ENCODE results near the gene FSIP1. TPM values are rescaled to one million over a fixed set of nuclear protein-coding genes. Genes with fewer than 3 reads are reported as not detected.

Gene FSIP1
- total and polyA plus RNA-seq, 5 donors from 2014 or later: 0.08 to 1.1 (median 0.20) TPM

- Histone ChIP-seq H3K27ac (ENCODE audit: insufficient read depth, low read length, poor library complexity, severe bottlenecking) (no peak overlapping the region), H3K9me3 (ENCODE audit: control insufficient read depth in 2 of 2, low read length in 2 of 2) (no peaks in the 10 kb centered on the region), H3K36me3 (ENCODE audit: control insufficient read depth, insufficient read depth, low read length) (no peaks in the 10 kb centered on the region), H3K4me1 (ENCODE audit: control insufficient read depth, insufficient read depth, low read length, poor library complexity, severe bottlenecking) (no peaks in the 10 kb centered on the region), H3K4me3 (ENCODE audit: low read depth, low read length) (no peak overlapping the region), H3K27me3 (ENCODE audit: control insufficient read depth, insufficient read depth, low read length) (peaks cover under 1% of the 10 kb centered on the region)
- Mint-ChIP-seq H3K4me3 (no peak overlapping the region), H3K27me3 (peaks cover 15% of the 10 kb centered on the region), H3K36me3 (no peaks in the 10 kb centered on the region), H3K27ac (no peak overlapping the region), H3K4me1 (no peaks in the 10 kb centered on the region), H3K9me3 (no peaks in the 10 kb centered on the region)
- no peak for ATAC-seq (ENCODE audit: low read depth in 2 of 2)
- DNase-seq: no peak
These were observed 80.7 kb downstream of the FSIP1 start for GRCh38 chr15:39701988-39702387.

DNA sequence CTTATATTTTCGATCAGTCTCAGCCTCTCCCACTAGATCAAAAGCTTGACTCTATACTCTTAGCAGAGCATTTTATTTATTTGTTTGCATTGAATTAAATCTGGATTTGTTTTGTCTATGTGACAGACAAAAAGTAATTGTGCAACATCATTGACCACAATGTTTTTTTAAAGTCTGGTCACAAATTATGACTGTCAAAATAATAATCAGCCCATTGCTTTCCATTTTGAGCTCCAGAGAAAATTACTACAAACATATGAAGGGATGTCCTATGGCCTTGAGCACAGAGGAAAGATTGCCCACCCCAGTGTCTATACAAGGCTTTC lies 82.3 kb downstream of the FSIP1 start:
- no peak overlapping the region for H3K27ac ChIP-seq (ENCODE audit: insufficient read depth, low read length, poor library complexity, severe bottlenecking)
- Mint-ChIP-seq H3K27me3 (peaks cover 15% of the 10 kb centered on the region), H3K27ac (no peak overlapping the region), H3K4me1 (no peaks in the 10 kb centered on the region), H3K9me3 (no peaks in the 10 kb centered on the region), H3K4me3 (no peak overlapping the region), H3K36me3 (no peaks in the 10 kb centered on the region)
- DNase-seq (no peak), ATAC-seq (ENCODE audit: low read depth in 2 of 2) (no peak)
- H3K4me3 ChIP-seq (ENCODE audit: low read depth, low read length): no peak overlapping the region
- H3K9me3 ChIP-seq (ENCODE audit: control insufficient read depth in 2 of 2, low read length in 2 of 2): no peaks in the 10 kb centered on the region
- no peaks in the 10 kb centered on the region for H3K4me1 ChIP-seq (ENCODE audit: control insufficient read depth, insufficient read depth, low read length, poor library complexity, severe bottlenecking)
- no peaks in the 10 kb centered on the region for H3K27me3 ChIP-seq (ENCODE audit: control insufficient read depth, insufficient read depth, low read length)
- no peaks in the 10 kb centered on the region for H3K36me3 ChIP-seq (ENCODE audit: control insufficient read depth, insufficient read depth, low read length)

DNA sequence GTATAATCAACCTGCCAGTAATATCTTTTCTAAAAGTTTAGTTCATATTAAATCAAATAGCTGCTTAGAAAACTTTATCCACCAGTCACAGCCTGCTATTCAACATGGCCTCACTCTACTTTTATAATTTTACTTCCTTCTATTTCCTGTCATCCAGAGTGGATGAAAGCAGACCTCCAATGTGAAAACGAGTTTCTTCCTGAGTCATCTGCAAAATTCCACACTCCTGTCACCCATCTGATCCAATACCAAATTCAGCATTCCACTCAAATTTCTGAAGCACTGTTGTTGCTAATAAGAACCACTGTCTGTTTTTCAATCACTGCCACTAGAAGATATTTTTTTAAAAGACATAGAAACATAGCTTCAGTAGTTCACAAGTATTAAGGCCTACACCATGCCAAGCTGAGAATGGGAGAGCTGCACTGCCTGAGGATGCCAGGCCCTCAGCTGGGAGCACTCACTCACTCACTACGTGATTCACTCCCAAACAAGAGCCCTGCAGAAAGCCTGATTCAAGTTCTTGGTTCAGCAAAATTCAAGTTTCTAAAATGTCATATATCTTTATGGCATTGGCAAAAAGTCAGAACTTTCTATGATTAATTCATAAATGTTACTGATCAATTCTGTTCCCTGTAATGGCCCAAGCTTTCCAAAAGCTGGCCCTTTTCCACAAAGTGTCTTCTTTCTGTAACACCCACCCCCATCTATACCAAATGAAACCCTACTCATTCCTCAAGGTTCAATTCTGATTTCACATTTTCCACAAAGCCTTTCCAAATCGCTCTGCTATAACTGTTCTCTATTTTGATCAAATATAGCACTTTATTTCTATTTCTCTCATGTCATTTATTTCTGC lies 82.9 kb downstream of the FSIP1 start:
- H3K36me3 Mint-ChIP-seq: no peaks in the 10 kb centered on the region
- no peaks in the 10 kb centered on the region for H3K27me3 ChIP-seq (ENCODE audit: control insufficient read depth, insufficient read depth, low read length)
- no peak for ATAC-seq (ENCODE audit: low read depth in 2 of 2)

GRCh38 chr15:39698444-39699390 lies 83.9 kb downstream of the FSIP1 start:
- no peak overlapping the region for H3K27ac ChIP-seq (ENCODE audit: insufficient read depth, low read length, poor library complexity, severe bottlenecking)
- H3K36me3 ChIP-seq (ENCODE audit: control insufficient read depth, insufficient read depth, low read length): no peaks in the 10 kb centered on the region
- Mint-ChIP-seq H3K4me1 (no peaks in the 10 kb centered on the region), H3K27ac (no peak overlapping the region), H3K36me3 (no peaks in the 10 kb centered on the region), H3K4me3 (no peak overlapping the region), H3K9me3 (no peaks in the 10 kb centered on the region), H3K27me3 (peaks cover 15% of the 10 kb centered on the region)
- no peaks in the 10 kb centered on the region for H3K4me1 ChIP-seq (ENCODE audit: control insufficient read depth, insufficient read depth, low read length, poor library complexity, severe bottlenecking)
- H3K27me3 ChIP-seq (ENCODE audit: control insufficient read depth, insufficient read depth, low read length): no peaks in the 10 kb centered on the region
- H3K4me3 ChIP-seq (ENCODE audit: low read depth, low read length): no peak overlapping the region
- DNase-seq (no peak), ATAC-seq (ENCODE audit: low read depth in 2 of 2) (no peak)
- no peaks in the 10 kb centered on the region for H3K9me3 ChIP-seq (ENCODE audit: control insufficient read depth in 2 of 2, low read length in 2 of 2)

More for the DNA sequence above, 82.9 kb downstream of the FSIP1 start:
- Histone ChIP-seq H3K4me1 (ENCODE audit: control insufficient read depth, insufficient read depth, low read length, poor library complexity, severe bottlenecking) (no peaks in the 10 kb centered on the region), H3K36me3 (ENCODE audit: control insufficient read depth, insufficient read depth, low read length) (no peaks in the 10 kb centered on the region), H3K4me3 (ENCODE audit: low read depth, low read length) (no peak overlapping the region), H3K27ac (ENCODE audit: insufficient read depth, low read length, poor library complexity, severe bottlenecking) (no peak overlapping the region), H3K9me3 (ENCODE audit: control insufficient read depth in 2 of 2, low read length in 2 of 2) (no peaks in the 10 kb centered on the region)
- H3K4me3 Mint-ChIP-seq: no peak overlapping the region
- H3K27me3 Mint-ChIP-seq: peaks cover 15% of the 10 kb centered on the region
- H3K27ac Mint-ChIP-seq: no peak overlapping the region
- H3K9me3 Mint-ChIP-seq: no peaks in the 10 kb centered on the region
- no peak for DNase-seq
- no peaks in the 10 kb centered on the region for H3K4me1 Mint-ChIP-seq

DNA sequence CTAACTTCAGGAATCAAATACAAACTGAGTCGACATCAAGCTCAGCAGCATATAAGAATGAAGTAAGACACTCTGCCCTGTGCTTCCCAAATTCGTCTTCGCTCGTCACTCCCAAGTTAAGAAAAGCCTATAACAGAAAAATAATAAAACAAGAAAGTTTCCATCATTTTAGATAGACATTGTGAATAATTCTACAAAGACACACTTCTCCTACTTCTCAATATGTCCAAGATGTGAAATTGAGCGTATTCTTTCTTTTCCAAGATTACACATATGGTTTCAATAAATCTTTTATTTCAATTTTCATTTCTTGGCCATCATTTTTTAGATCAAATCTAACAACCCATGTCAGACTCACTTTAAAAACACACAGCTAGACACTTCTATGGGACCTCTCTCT lies 85.1 kb downstream of the FSIP1 start:
- peaks cover 18% of the 10 kb centered on the region for H3K27me3 Mint-ChIP-seq
- DNase-seq: no peak
- H3K27me3 ChIP-seq (ENCODE audit: control insufficient read depth, insufficient read depth, low read length): peaks cover 3% of the 10 kb centered on the region
- H3K4me3 Mint-ChIP-seq: no peak overlapping the region
- no peak overlapping the region for H3K4me3 ChIP-seq (ENCODE audit: low read depth, low read length)
- H3K9me3 Mint-ChIP-seq: no peaks in the 10 kb centered on the region
- H3K27ac ChIP-seq (ENCODE audit: insufficient read depth, low read length, poor library complexity, severe bottlenecking): no peak overlapping the region
- ATAC-seq (ENCODE audit: low read depth in 2 of 2): no peak
- H3K36me3 Mint-ChIP-seq: no peaks in the 10 kb centered on the region
- no peaks in the 10 kb centered on the region for H3K4me1 ChIP-seq (ENCODE audit: control insufficient read depth, insufficient read depth, low read length, poor library complexity, severe bottlenecking)
- H3K9me3 ChIP-seq (ENCODE audit: control insufficient read depth in 2 of 2, low read length in 2 of 2): no peaks in the 10 kb centered on the region
- H3K36me3 ChIP-seq (ENCODE audit: control insufficient read depth, insufficient read depth, low read length): no peaks in the 10 kb centered on the region
- no peaks in the 10 kb centered on the region for H3K4me1 Mint-ChIP-seq
- no peak overlapping the region for H3K27ac Mint-ChIP-seq

- peaks cover 25% of the 10 kb centered on the region for H3K27me3 Mint-ChIP-seq
- ATAC-seq (ENCODE audit: low read depth in 2 of 2): no peak
These were observed 86.8 kb downstream of the FSIP1 start for GRCh38 chr15:39695793-39696192.

DNA sequence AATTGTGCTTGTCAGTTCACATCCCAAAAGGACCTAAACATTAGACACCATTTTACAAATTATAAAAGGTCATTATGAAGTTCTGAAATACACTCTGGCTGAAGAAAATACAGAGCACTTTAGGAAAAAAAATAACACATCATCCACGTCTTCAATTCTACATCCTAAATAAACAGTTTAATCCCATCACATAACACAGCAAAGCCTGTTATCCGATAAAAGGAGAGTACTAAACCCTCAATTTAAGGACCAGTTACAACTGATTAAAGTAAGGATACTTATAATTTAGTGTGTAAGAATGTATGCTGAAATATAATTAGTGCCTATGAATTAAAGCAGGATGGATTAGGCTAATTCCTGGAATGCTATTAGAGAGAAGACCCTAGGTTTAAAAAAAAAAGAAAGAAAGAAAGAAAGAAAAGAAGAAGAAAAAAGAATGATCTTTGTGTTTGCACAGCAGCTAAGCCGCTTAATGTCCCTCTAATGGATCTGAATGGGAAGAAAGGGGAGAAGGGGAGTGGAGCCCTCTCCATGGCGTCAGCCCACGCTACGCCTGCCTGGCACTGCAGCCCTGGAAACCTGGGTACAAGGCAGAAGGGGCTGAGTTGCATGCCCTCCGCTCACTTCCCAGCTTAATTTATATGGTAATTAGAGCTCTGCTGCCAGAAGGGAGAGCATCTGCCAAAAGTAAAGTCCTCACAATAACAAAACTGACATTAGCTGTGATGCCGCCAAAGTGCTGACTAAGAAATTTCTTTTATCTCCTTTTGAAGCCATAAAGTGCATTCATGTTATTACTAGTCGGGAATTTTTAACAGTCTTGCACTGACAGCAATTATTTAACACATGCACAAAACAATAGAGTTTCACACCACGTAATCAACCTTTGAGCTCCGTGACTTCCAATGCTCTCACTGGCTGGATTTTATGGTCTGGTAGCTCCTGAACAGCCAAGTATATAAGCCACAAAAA lies 90.0 kb downstream of the FSIP1 start:
- Mint-ChIP-seq H3K27ac (no peak overlapping the region), H3K27me3 (peaks cover 24% of the 10 kb centered on the region), H3K36me3 (no peaks in the 10 kb centered on the region), H3K4me3 (no peak overlapping the region), H3K4me1 (no peaks in the 10 kb centered on the region), H3K9me3 (no peaks in the 10 kb centered on the region)
- DNase-seq (no peak), ATAC-seq (ENCODE audit: low read depth in 2 of 2) (no peak)
- no peak overlapping the region for H3K27ac ChIP-seq (ENCODE audit: insufficient read depth, low read length, poor library complexity, severe bottlenecking)
- peaks cover 6% of the 10 kb centered on the region for H3K27me3 ChIP-seq (ENCODE audit: control insufficient read depth, insufficient read depth, low read length)
- H3K36me3 ChIP-seq (ENCODE audit: control insufficient read depth, insufficient read depth, low read length): no peaks in the 10 kb centered on the region
- no peaks in the 10 kb centered on the region for H3K9me3 ChIP-seq (ENCODE audit: control insufficient read depth in 2 of 2, low read length in 2 of 2)
- H3K4me3 ChIP-seq (ENCODE audit: low read depth, low read length): no peak overlapping the region
- no peaks in the 10 kb centered on the region for H3K4me1 ChIP-seq (ENCODE audit: control insufficient read depth, insufficient read depth, low read length, poor library complexity, severe bottlenecking)

More at GRCh38 chr15:39695793-39696192, 86.8 kb downstream of the FSIP1 start:
- H3K4me3 Mint-ChIP-seq: no peak overlapping the region
- no peak for DNase-seq
- no peaks in the 10 kb centered on the region for H3K4me1 ChIP-seq (ENCODE audit: control insufficient read depth, insufficient read depth, low read length, poor library complexity, severe bottlenecking)
- peaks cover 4% of the 10 kb centered on the region for H3K27me3 ChIP-seq (ENCODE audit: control insufficient read depth, insufficient read depth, low read length)
- no peak overlapping the region for H3K4me3 ChIP-seq (ENCODE audit: low read depth, low read length)
- no peaks in the 10 kb centered on the region for H3K36me3 Mint-ChIP-seq
- H3K9me3 ChIP-seq (ENCODE audit: control insufficient read depth in 2 of 2, low read length in 2 of 2): no peaks in the 10 kb centered on the region
- H3K27ac ChIP-seq (ENCODE audit: insufficient read depth, low read length, poor library complexity, severe bottlenecking): no peak overlapping the region
- no peaks in the 10 kb centered on the region for H3K4me1 Mint-ChIP-seq
- H3K9me3 Mint-ChIP-seq: no peaks in the 10 kb centered on the region
- no peak overlapping the region for H3K27ac Mint-ChIP-seq
- no peaks in the 10 kb centered on the region for H3K36me3 ChIP-seq (ENCODE audit: control insufficient read depth, insufficient read depth, low read length)
